NOMO-1 treated with dmso at 0.1 percent for 144 hours (cell line): Measurements from ENCODE around the gene P2RX6.

ENCODE experiments used
- DNase-seq: peaks from one replicate; lab custom pipeline; 2025; ENCODE audit not compliant: unreplicated experiment; lab: John Stamatoyannopoulos, UW

Gene P2RX6

GRCh38 chr22:20979940-20980453 is 35.0 kb upstream of the P2RX6 start:
- no peak for DNase-seq

GRCh38 chr22:20980523-20980922 is 34.4 kb upstream of the P2RX6 start:
- no peak for DNase-seq

GRCh38 chr22:20980938-20981722 is 33.8 kb upstream of the P2RX6 start:
- DNase-seq, result no peak

GRCh38 chr22:20981787-20982562 is 33.0 kb upstream of the P2RX6 start, which contains the start of gene LZTR1:
LZTR1 (plus strand) TSS chr22:20982297; CDS start chr22:20982372, 75 bp downstream.
- peak; percentile 80 for DNase-seq

- no peak for DNase-seq
Observed at GRCh38 chr22:20982563-20982882, 32.4 kb upstream of the P2RX6 start.

GRCh38 chr22:20983081-20983771 is 31.7 kb upstream of the P2RX6 start:
- DNase-seq, result no peak

- no peak for DNase-seq
Observed at GRCh38 chr22:20985720-20986119, 29.2 kb upstream of the P2RX6 start.

- no peak for DNase-seq
Observed at GRCh38 chr22:20986365-20986764, 28.6 kb upstream of the P2RX6 start.

GRCh38 chr22:20987375-20987774 is 27.6 kb upstream of the P2RX6 start:
- no peak for DNase-seq

- DNase-seq, result no peak
Observed at GRCh38 chr22:20988573-20989322, 26.2 kb upstream of the P2RX6 start.

- no peak for DNase-seq
Observed at GRCh38 chr22:20989323-20990138, 25.4 kb upstream of the P2RX6 start.

GRCh38 chr22:20990184-20991180 is 24.5 kb upstream of the P2RX6 start:
- no peak for DNase-seq

GRCh38 chr22:20991252-20992055 is 23.5 kb upstream of the P2RX6 start:
- no peak for DNase-seq

- no peak for DNase-seq
Observed at GRCh38 chr22:20992056-20992442, 22.9 kb upstream of the P2RX6 start.

GRCh38 chr22:20992456-20993303 is 22.3 kb upstream of the P2RX6 start:
- no peak for DNase-seq

GRCh38 chr22:20993304-20994127 is 21.4 kb upstream of the P2RX6 start:
- DNase-seq, result no peak
